Measurements from ENCODE around the gene PIEZO2. TPM values are rescaled to one million over a fixed set of nuclear protein-coding genes. Genes with fewer than 3 reads are reported as not detected.
"Not testable (repeated sequence)": the region's sequence is repeated elsewhere in the genome, so short reads cannot be mapped to it uniquely, and the experiment has no call there.

PIEZO2 gene
- polyA plus RNA-seq, 1 experiment: 4.6 TPM

DNA sequence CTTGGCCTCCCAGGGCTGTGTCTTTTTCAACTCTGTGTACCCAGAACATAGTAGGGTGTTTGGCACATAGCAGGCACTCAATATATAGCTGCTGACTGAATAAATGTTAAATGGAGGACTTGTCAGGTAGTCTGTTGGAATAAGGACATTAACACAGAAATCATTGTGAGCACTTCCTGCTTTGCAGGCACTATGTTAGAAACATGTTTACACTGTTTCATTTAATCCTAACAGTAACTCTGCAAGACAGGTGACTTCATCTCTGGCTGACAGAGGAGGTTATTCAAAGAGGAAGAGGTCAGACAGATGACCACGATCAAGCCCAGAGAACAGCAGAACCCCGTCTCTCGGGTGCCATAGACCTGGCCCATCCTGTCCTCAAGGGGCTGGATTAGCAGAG is 28.0 kb upstream of the PIEZO2 start:
- no peak for DNase-seq (ENCODE audit: low read depth)
- CTCF ChIA-PET: no interaction called here
- no peaks in the 10 kb centered on the region for H3K36me3 ChIP-seq (ENCODE audit: control insufficient read depth, insufficient read depth, low read length)
- H3K27me3 ChIP-seq (ENCODE audit: control insufficient read depth, insufficient read depth, low read length): no peaks in the 10 kb centered on the region
- H3K4me3 ChIP-seq (ENCODE audit: low read depth, low read length): no peak overlapping the region
- POLR2A ChIA-PET: no interaction called here
- TF ChIP-seq, protein P1, sequence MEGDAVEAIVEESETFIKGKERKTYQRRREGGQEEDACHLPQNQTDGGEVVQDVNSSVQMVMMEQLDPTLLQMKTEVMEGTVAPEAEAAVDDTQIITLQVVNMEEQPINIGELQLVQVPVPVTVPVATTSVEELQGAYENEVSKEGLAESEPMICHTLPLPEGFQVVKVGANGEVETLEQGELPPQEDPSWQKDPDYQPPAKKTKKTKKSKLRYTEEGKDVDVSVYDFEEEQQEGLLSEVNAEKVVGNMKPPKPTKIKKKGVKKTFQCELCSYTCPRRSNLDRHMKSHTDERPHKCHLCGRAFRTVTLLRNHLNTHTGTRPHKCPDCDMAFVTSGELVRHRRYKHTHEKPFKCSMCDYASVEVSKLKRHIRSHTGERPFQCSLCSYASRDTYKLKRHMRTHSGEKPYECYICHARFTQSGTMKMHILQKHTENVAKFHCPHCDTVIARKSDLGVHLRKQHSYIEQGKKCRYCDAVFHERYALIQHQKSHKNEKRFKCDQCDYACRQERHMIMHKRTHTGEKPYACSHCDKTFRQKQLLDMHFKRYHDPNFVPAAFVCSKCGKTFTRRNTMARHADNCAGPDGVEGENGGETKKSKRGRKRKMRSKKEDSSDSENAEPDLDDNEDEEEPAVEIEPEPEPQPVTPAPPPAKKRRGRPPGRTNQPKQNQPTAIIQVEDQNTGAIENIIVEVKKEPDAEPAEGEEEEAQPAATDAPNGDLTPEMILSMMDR (IDR thresholded peaks at IDR 0.05; ENCODE audit: insufficient read depth, low read depth, low read length): no peak

DNA sequence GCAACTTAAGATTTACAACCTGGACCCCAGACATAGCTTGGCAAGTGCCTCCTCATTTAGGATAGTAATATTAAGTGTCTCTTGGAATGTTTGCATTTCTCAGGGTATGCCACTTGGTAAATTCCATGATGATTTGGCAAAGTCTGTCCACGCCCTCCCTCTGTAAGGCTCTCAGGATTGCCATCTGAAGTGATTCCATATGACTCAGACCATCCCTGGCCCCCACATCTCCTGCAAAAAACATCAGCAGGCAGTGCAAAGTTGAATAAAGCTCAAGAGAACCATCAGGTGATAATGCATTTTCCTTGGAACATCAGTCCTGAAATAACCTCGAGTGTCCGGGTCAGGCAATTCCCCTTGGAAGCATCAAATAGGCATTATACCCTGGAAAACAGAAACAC is 27.1 kb upstream of the PIEZO2 start:
- POLR2A ChIA-PET: no interaction called here
- TF ChIP-seq, protein P1 (IDR thresholded peaks at IDR 0.05; ENCODE audit: insufficient read depth, low read depth, low read length): no peak
- DNase-seq (ENCODE audit: low read depth): no peak
- Histone ChIP-seq H3K36me3 (ENCODE audit: control insufficient read depth, insufficient read depth, low read length) (no peaks in the 10 kb centered on the region), H3K27me3 (ENCODE audit: control insufficient read depth, insufficient read depth, low read length) (no peaks in the 10 kb centered on the region), H3K4me3 (ENCODE audit: low read depth, low read length) (no peak overlapping the region)
- CTCF ChIA-PET: interaction anchor here (1.0 to 1.2 kb wide), 3 partner anchors 13 to 337 kb away, joined by 3 to 4 read pairs (median 3); no protein-coding TSS in a partner anchor

DNA sequence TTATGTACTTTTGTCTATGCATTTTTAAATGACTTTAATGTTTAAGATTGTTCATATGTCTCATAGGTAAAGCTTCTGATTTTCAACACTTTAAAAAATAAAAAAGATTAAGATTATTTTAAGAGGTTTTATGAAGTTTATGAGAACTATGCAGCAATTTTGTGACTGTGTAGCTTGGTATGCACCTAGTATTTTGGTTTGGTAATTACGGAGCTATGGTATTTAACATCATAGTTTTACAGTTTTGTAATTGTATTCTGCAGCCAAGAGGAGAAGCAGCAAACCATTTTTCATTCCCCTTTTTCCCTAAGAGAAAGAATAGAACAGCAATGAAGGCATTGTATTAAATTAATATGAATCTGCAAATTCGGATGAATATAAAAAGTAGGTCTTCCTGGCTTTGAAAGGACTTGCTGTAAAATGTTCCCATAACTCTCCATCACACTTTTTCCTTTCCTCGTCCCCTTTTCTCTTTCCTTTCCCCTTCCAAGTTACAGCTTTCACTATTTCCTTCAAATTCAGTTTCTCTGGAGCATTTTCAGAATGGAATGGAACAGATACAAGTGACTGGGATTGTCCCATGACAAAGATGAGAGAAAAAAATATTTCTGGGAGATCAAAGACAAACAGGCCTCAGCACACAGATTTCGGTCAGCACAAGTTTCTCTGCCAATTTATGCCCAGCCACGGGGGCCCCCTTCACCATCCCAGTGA is 26.1 kb upstream of the PIEZO2 start:
- H3K36me3 ChIP-seq (ENCODE audit: control insufficient read depth, insufficient read depth, low read length): no peaks in the 10 kb centered on the region
- TF ChIP-seq, protein P1 (IDR thresholded peaks at IDR 0.05; ENCODE audit: insufficient read depth, low read depth, low read length): no peak
- peak; percentile 57 for DNase-seq (ENCODE audit: low read depth)
- CTCF ChIA-PET: interaction anchor here (0.6 to 1.0 kb wide), 5 partner anchors 8 to 147 kb away, joined by 3 to 5 read pairs (median 3); no protein-coding TSS in a partner anchor
- no peak overlapping the region for H3K4me3 ChIP-seq (ENCODE audit: low read depth, low read length)
- POLR2A ChIA-PET: no interaction called here
- H3K27me3 ChIP-seq (ENCODE audit: control insufficient read depth, insufficient read depth, low read length): no peaks in the 10 kb centered on the region

DNA sequence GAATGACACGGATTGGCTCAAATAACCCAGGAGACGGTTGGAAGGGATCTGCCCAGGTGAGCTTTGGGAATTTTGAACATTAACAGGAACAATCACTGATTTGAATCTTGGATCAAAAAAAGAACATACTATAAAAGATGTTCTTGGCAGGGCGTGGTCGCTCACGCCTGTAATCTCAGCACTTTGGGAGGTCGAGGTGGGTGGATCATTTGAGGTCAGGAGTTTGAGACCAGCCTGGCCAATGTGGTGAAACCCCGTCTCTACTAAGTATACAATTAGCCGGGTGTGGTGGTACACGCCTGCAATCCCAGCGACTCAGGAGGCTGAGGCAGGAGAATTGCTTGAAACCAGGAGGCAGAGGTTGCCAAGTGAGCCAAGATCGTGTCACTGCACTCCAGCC is 24.8 kb upstream of the PIEZO2 start:
- DNase-seq (ENCODE audit: low read depth); H3K27me3 ChIP-seq (ENCODE audit: control insufficient read depth, insufficient read depth, low read length); CTCF ChIA-PET; POLR2A ChIA-PET; H3K36me3 ChIP-seq (ENCODE audit: control insufficient read depth, insufficient read depth, low read length); H3K4me3 ChIP-seq (ENCODE audit: low read depth, low read length): not testable (repeated sequence)

DNA sequence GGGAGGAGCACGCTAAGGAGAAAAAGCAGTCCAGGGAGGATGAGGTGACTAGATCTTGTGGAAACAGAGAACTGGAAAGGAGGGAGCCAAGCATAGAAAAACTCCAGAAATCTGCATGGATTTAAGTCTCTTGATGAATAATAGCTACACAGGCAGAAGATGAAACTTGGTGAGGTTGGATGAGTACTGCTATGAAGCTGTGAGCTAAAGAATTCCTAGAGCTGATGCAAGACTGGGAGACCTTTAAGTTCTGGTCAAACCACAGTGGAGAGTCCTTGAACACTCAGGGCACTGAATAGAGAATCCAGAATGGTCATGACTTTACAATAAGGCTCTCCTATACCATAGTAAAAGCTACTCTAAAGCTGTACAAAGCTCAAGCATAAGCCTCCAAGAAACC is 18.4 kb upstream of the PIEZO2 start:
- POLR2A ChIA-PET: interaction anchor here (0.6 kb wide), 1 partner anchor 333 kb away, joined by 7 read pairs; no protein-coding TSS in a partner anchor
- no peak for DNase-seq (ENCODE audit: low read depth)
- Histone ChIP-seq H3K27me3 (ENCODE audit: control insufficient read depth, insufficient read depth, low read length) (no peaks in the 10 kb centered on the region), H3K4me3 (ENCODE audit: low read depth, low read length) (no peak overlapping the region), H3K36me3 (ENCODE audit: control insufficient read depth, insufficient read depth, low read length) (no peaks in the 10 kb centered on the region)
- TF ChIP-seq, protein P1 (IDR thresholded peaks at IDR 0.05; ENCODE audit: insufficient read depth, low read depth, low read length): no peak
- CTCF ChIA-PET: interaction anchor here (0.6 to 1.4 kb wide), 4 partner anchors 12 to 607 kb away, joined by 3 to 6 read pairs (median 4); no protein-coding TSS in a partner anchor

All from BJ (cell line).